MM.1S (cell line): ENCODE results near the gene LNX1.

Experiments used
- CTCF ChIP-seq: fragments of 300-600 bp; sonication (generic); IDR thresholded peaks from 2 replicates; pipeline ENCODE4 v1.5.1; 2016; ENCODE audit warnings: antibody characterized with exemption, low read length, mixed read lengths
- EZH2 ChIP-seq: fragments of 300-600 bp; sonication (generic); optimal IDR thresholded peaks from 2 replicates; pipeline ENCODE3; 2017; ENCODE audit warnings: low read depth, mild to moderate bottlenecking, antibody characterized with exemption, low read length, mixed read lengths

DNA sequence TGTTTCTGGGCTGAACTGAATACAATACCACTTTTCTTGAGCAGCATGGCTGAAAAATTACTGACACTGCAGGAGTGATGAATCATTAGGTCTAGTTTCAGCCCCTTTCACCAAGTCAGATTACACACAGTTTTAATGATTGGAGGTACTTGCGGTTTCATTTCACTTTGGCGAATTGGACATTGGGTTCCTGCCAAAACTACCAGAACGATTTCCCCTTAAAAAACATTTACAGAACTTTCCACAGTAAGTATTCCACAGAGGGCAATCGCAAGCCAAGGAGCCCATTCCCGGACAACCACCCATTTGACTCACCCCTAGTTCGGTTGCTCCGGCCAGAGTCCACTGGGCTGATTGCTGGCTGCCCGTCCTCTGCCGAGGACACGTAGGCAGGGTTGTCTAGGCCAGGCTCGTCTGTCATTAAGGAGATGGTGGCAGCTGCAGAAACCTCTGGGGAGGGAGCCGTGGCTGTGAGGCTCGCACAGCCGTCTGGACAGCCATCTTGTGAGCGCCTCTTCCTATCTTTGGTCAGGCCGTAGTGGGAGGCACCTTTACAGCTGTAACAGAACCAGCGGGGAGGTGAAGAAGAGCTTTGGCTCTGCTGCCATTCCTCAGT lies 83.5 kb downstream of the LNX1 start:
- TF ChIP-seq CTCF (no peak), EZH2 (no peak)
